Caco-2 (cell line): Measurements from ENCODE around the gene PSKH1. TPM values are rescaled to one million over a fixed set of nuclear protein-coding genes. Genes with fewer than 3 reads are reported as not detected.

Source experiments
- BruUV-seq: library from RNA; stranded (reverse); fragments of 400-500 nt; replicated peaks from 2 replicates; lab custom pipeline; 2021; lab: Mats Ljungman, UMichigan
- CTCF ChIA-PET: fragments of 300-600 bp; sonication (Branson Sonifier 250); formaldehyde crosslinking; loops from one replicate; lab custom pipeline; 2022; ENCODE audit warnings: antibody characterized with exemption; lab: Charles Lee
- POLR2A ChIA-PET: fragments of 300-600 bp; sonication (Branson Sonifier 250); formaldehyde crosslinking; loops from one replicate; lab custom pipeline; 2022; ENCODE audit warnings: antibody characterized with exemption; lab: Charles Lee
- DNase-seq, 2 experiments: peaks; one replicate each; pipeline versions ENCODE4 v3.0.0 to v3.0.0-alpha.2; 2020 to 2022
- H3K27me3 ChIP-seq: replicated peaks from 2 replicates; pipeline ENCODE4 v1.6.0; 2011; ENCODE audit warnings: low read length; ENCODE audit not compliant: control insufficient read depth, insufficient read depth
- H3K36me3 ChIP-seq: 2 replicates; pipeline ENCODE4 v1.5.1; 2011; ENCODE audit warnings: low read length; ENCODE audit not compliant: control insufficient read depth, insufficient read depth
- H3K4me1 ChIP-seq: fragments of 250-450 bp; sonication (Bioruptor Pico); 2 replicates; pipeline ENCODE4 v1.5.1; 2020; ENCODE audit warnings: mild to moderate bottlenecking
- H3K4me3 ChIP-seq: 2 replicates; pipeline ENCODE4 v1.5.1; 2011; ENCODE audit warnings: low read depth, mild to moderate bottlenecking, control low read depth, low read length
- H3K9me3 ChIP-seq: fragments of 250-450 bp; sonication (Bioruptor Pico); 2 replicates; pipeline ENCODE4 v1.5.1; 2020; ENCODE audit warnings: mild to moderate bottlenecking, moderate library complexity
- H3K27ac Mint-ChIP-seq: one replicate; pipeline ENCODE4 v1.8.0; 2022; ENCODE audit warnings: mixed read lengths; ENCODE audit not compliant: unreplicated experiment
- H3K27me3 Mint-ChIP-seq: one replicate; pipeline ENCODE4 v1.8.0; 2022; ENCODE audit warnings: mixed read lengths; ENCODE audit not compliant: insufficient read depth, unreplicated experiment
- H3K36me3 Mint-ChIP-seq: one replicate; pipeline ENCODE4 v1.8.0; 2022; ENCODE audit warnings: mild to moderate bottlenecking, mixed read lengths; ENCODE audit not compliant: insufficient read depth, unreplicated experiment
- H3K4me1 Mint-ChIP-seq: one replicate; pipeline ENCODE4 v1.8.0; 2022; ENCODE audit warnings: low read depth, mixed read lengths; ENCODE audit not compliant: unreplicated experiment
- H3K4me3 Mint-ChIP-seq: one replicate; pipeline ENCODE4 v1.8.0; 2022; ENCODE audit warnings: mild to moderate bottlenecking, moderate library complexity, mixed read lengths; ENCODE audit not compliant: unreplicated experiment
- H3K9me3 Mint-ChIP-seq: one replicate; pipeline ENCODE4 v1.8.0; 2022; ENCODE audit warnings: mixed read lengths; ENCODE audit not compliant: unreplicated experiment
- CTCF ChIP-seq, 2 experiments: fragments of 200-600 bp in 1 of 2; IDR thresholded peaks; 1 replicate in 1 of 2; 2 replicates in 1 of 2; pipeline versions ENCODE4 v1.5.1 to v1.8.0; 2011 to 2022; ENCODE audit warnings: antibody characterized with exemption in 1 of 2, control low read depth in 1 of 2, inconsistent platforms in 1 of 2, low read depth in 1 of 2, low read length in 1 of 2, mild to moderate bottlenecking in 1 of 2, moderate library complexity in 1 of 2; ENCODE audit not compliant: insufficient read depth in 1 of 2, severe bottlenecking in 1 of 2, unreplicated experiment in 1 of 2
- intact Hi-C: fragments of 100-400 bp; cut with micrococcal nuclease; formaldehyde crosslinking; loops from one replicate; pipeline ENCODE4 v1.10.0; 2022; ENCODE audit not compliant: unreplicated experiment
- total RNA-seq: library from RNA; stranded (reverse); gene quantifications from 2 replicates; pipeline ENCODE4 v1.2.3, GENCODE V29; 2022

Gene PSKH1
- total RNA-seq, 1 experiment from 2014 or later, result 41.3 TPM

GRCh38 chr16:67975321-67976105, 82.5 kb downstream of the PSKH1 start:
- Mint-ChIP-seq H3K9me3 (no peaks in the 10 kb centered on the region), H3K36me3 (no peaks in the 10 kb centered on the region), H3K4me3 (no peak overlapping the region), H3K27me3 (no peaks in the 10 kb centered on the region), H3K4me1 (no peaks in the 10 kb centered on the region), H3K27ac (no peak overlapping the region)
- ChIA-PET CTCF (no interaction called here), POLR2A (no interaction called here)
- intact Hi-C loops, result no loop called here
- no TSS peak for BruUV-seq
- TF ChIP-seq CTCF (IDR thresholded peaks at IDR 0.05; ENCODE audit: insufficient read depth in 1 of 2, low read depth in 1 of 2, low read length in 1 of 2, severe bottlenecking in 1 of 2, unreplicated experiment in 1 of 2), result no peak
- H3K4me3 ChIP-seq, result no peak overlapping the region
- H3K4me1 ChIP-seq, result no peaks in the 10 kb centered on the region
- no peaks in the 10 kb centered on the region for H3K9me3 ChIP-seq
- H3K27me3 ChIP-seq, result no peaks in the 10 kb centered on the region
- no peak for DNase-seq
- no peaks in the 10 kb centered on the region for H3K36me3 ChIP-seq

DNA sequence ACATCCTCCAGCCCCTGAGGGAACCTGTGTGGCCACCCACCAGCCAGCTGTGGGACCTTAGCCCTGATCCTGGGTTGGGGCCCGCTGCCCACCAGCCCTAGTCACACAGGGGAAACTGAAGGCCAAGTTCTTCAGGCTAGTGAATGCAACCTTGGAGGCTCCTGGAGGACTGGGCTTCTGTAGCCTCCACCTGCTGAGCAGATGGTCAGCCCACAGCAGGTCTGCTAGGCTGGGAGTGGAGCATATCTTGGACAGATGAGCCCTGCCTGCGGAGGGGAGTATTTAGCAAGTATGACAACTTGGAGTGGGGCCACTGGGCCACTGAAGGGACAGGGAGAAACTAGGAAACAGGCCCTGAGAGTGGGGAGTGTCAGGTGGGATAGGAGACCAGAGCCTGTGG, 83.2 kb downstream of the PSKH1 start:
- H3K4me1 Mint-ChIP-seq, result no peaks in the 10 kb centered on the region
- intact Hi-C loops, result no loop called here
- Histone ChIP-seq H3K36me3 (no peaks in the 10 kb centered on the region), H3K9me3 (no peaks in the 10 kb centered on the region), H3K4me1 (no peaks in the 10 kb centered on the region), H3K4me3 (no peak overlapping the region), H3K27me3 (no peaks in the 10 kb centered on the region)
- no TSS peak for BruUV-seq
- CTCF ChIA-PET, result no interaction called here
- H3K4me3 Mint-ChIP-seq, result no peak overlapping the region
- DNase-seq, result no peak
- H3K27me3 Mint-ChIP-seq, result no peaks in the 10 kb centered on the region
- no peaks in the 10 kb centered on the region for H3K9me3 Mint-ChIP-seq
- no peak overlapping the region for H3K27ac Mint-ChIP-seq
- H3K36me3 Mint-ChIP-seq, result no peaks in the 10 kb centered on the region
- POLR2A ChIA-PET, result interaction anchor here (0.6 kb wide), 1 partner anchor 65 kb away, joined by 3 read pairs; no protein-coding TSS in a partner anchor
- TF ChIP-seq CTCF (IDR thresholded peaks at IDR 0.05; ENCODE audit: insufficient read depth in 1 of 2, low read depth in 1 of 2, low read length in 1 of 2, severe bottlenecking in 1 of 2, unreplicated experiment in 1 of 2), result no peak

GRCh38 chr16:67977005-67977404, 84.0 kb downstream of the PSKH1 start:
- no peak for TF ChIP-seq CTCF (IDR thresholded peaks at IDR 0.05; ENCODE audit: insufficient read depth in 1 of 2, low read depth in 1 of 2, low read length in 1 of 2, severe bottlenecking in 1 of 2, unreplicated experiment in 1 of 2)
- POLR2A ChIA-PET, result no interaction called here
- no TSS peak for BruUV-seq

More at GRCh38 chr16:67977005-67977404, 84.0 kb downstream of the PSKH1 start:
- Mint-ChIP-seq H3K9me3 (no peaks in the 10 kb centered on the region), H3K4me1 (no peaks in the 10 kb centered on the region), H3K4me3 (no peak overlapping the region), H3K27ac (no peak overlapping the region), H3K27me3 (no peaks in the 10 kb centered on the region), H3K36me3 (no peaks in the 10 kb centered on the region)
- intact Hi-C loops, result no loop called here
- CTCF ChIA-PET, result no interaction called here
- no peaks in the 10 kb centered on the region for H3K4me1 ChIP-seq
- no peak overlapping the region for H3K4me3 ChIP-seq
- DNase-seq, result no peak
- no peaks in the 10 kb centered on the region for H3K36me3 ChIP-seq
- H3K9me3 ChIP-seq, result no peaks in the 10 kb centered on the region
- no peaks in the 10 kb centered on the region for H3K27me3 ChIP-seq
